Caco-2 (cell line): ENCODE data around the gene ZNF428. TPM values are rescaled to one million over a fixed set of nuclear protein-coding genes. Genes with fewer than 3 reads are reported as not detected.

Experiments used
- BruUV-seq: library from RNA; stranded (reverse); fragments of 400-500 nt; replicated peaks from 2 replicates; lab custom pipeline; 2021; lab: Mats Ljungman, UMichigan
- CTCF ChIA-PET: fragments of 300-600 bp; sonication (Branson Sonifier 250); formaldehyde crosslinking; loops from one replicate; lab custom pipeline; 2022; ENCODE audit warnings: antibody characterized with exemption; lab: Charles Lee
- POLR2A ChIA-PET: fragments of 300-600 bp; sonication (Branson Sonifier 250); formaldehyde crosslinking; loops from one replicate; lab custom pipeline; 2022; ENCODE audit warnings: antibody characterized with exemption; lab: Charles Lee
- DNase-seq, 2 experiments: peaks; one replicate each; pipeline versions ENCODE4 v3.0.0 to v3.0.0-alpha.2; 2020 to 2022
- H3K27me3 ChIP-seq: replicated peaks from 2 replicates; pipeline ENCODE4 v1.6.0; 2011; ENCODE audit warnings: low read length; ENCODE audit not compliant: control insufficient read depth, insufficient read depth
- H3K36me3 ChIP-seq: 2 replicates; pipeline ENCODE4 v1.5.1; 2011; ENCODE audit warnings: low read length; ENCODE audit not compliant: control insufficient read depth, insufficient read depth
- H3K4me1 ChIP-seq: fragments of 250-450 bp; sonication (Bioruptor Pico); 2 replicates; pipeline ENCODE4 v1.5.1; 2020; ENCODE audit warnings: mild to moderate bottlenecking
- H3K4me3 ChIP-seq: 2 replicates; pipeline ENCODE4 v1.5.1; 2011; ENCODE audit warnings: low read depth, mild to moderate bottlenecking, control low read depth, low read length
- H3K9me3 ChIP-seq: fragments of 250-450 bp; sonication (Bioruptor Pico); 2 replicates; pipeline ENCODE4 v1.5.1; 2020; ENCODE audit warnings: mild to moderate bottlenecking, moderate library complexity
- H3K27ac Mint-ChIP-seq: one replicate; pipeline ENCODE4 v1.8.0; 2022; ENCODE audit warnings: mixed read lengths; ENCODE audit not compliant: unreplicated experiment
- H3K27me3 Mint-ChIP-seq: one replicate; pipeline ENCODE4 v1.8.0; 2022; ENCODE audit warnings: mixed read lengths; ENCODE audit not compliant: insufficient read depth, unreplicated experiment
- H3K36me3 Mint-ChIP-seq: one replicate; pipeline ENCODE4 v1.8.0; 2022; ENCODE audit warnings: mild to moderate bottlenecking, mixed read lengths; ENCODE audit not compliant: insufficient read depth, unreplicated experiment
- H3K4me1 Mint-ChIP-seq: one replicate; pipeline ENCODE4 v1.8.0; 2022; ENCODE audit warnings: low read depth, mixed read lengths; ENCODE audit not compliant: unreplicated experiment
- H3K4me3 Mint-ChIP-seq: one replicate; pipeline ENCODE4 v1.8.0; 2022; ENCODE audit warnings: mild to moderate bottlenecking, moderate library complexity, mixed read lengths; ENCODE audit not compliant: unreplicated experiment
- H3K9me3 Mint-ChIP-seq: one replicate; pipeline ENCODE4 v1.8.0; 2022; ENCODE audit warnings: mixed read lengths; ENCODE audit not compliant: unreplicated experiment
- CTCF ChIP-seq, 2 experiments: fragments of 200-600 bp in 1 of 2; IDR thresholded peaks; 1 replicate in 1 of 2; 2 replicates in 1 of 2; pipeline versions ENCODE4 v1.5.1 to v1.8.0; 2011 to 2022; ENCODE audit warnings: antibody characterized with exemption in 1 of 2, control low read depth in 1 of 2, inconsistent platforms in 1 of 2, low read depth in 1 of 2, low read length in 1 of 2, mild to moderate bottlenecking in 1 of 2, moderate library complexity in 1 of 2; ENCODE audit not compliant: insufficient read depth in 1 of 2, severe bottlenecking in 1 of 2, unreplicated experiment in 1 of 2
- intact Hi-C: fragments of 100-400 bp; cut with micrococcal nuclease; formaldehyde crosslinking; loops from one replicate; pipeline ENCODE4 v1.10.0; 2022; ENCODE audit not compliant: unreplicated experiment
- total RNA-seq: library from RNA; stranded (reverse); gene quantifications from 2 replicates; pipeline ENCODE4 v1.2.3, GENCODE V29; 2022

ZNF428 gene
- total RNA-seq, 1 experiment from 2014 or later = 38.9 TPM

GRCh38 chr19:43594081-43594697 lies 25.2 kb downstream of the ZNF428 start:
- H3K36me3 Mint-ChIP-seq = peaks cover 52% of the 10 kb centered on the region
- H3K4me1 Mint-ChIP-seq = peaks cover 7% of the 10 kb centered on the region
- no peak for DNase-seq
- no peaks in the 10 kb centered on the region; the same call in 1 of the 2 replicates for H3K36me3 ChIP-seq
- H3K4me3 Mint-ChIP-seq = peak overlapping the region; percentile 97
- peaks cover 6% of the 10 kb centered on the region; the same call in 1 of the 2 replicates for H3K4me1 ChIP-seq
- no peaks in the 10 kb centered on the region for H3K27me3 Mint-ChIP-seq
- POLR2A ChIA-PET = interaction anchor here (0.7 to 0.8 kb wide), 2 partner anchors 74 to 161 kb away, joined by 3 read pairs; partner anchors contain the start of gene SMG9
- H3K9me3 ChIP-seq = no peaks in the 10 kb centered on the region
- TF ChIP-seq CTCF (IDR thresholded peaks at IDR 0.05; ENCODE audit: insufficient read depth in 1 of 2, low read depth in 1 of 2, low read length in 1 of 2, severe bottlenecking in 1 of 2, unreplicated experiment in 1 of 2) = no peak
- H3K27ac Mint-ChIP-seq = peak overlapping the region; percentile 95
- H3K4me3 ChIP-seq = peak overlapping the region; percentile 73
- no peaks in the 10 kb centered on the region for H3K27me3 ChIP-seq
- no peaks in the 10 kb centered on the region for H3K9me3 Mint-ChIP-seq
- CTCF ChIA-PET = interaction anchor here (0.7 to 3.3 kb wide), 10 partner anchors 10 to 161 kb away, joined by 3 to 27 read pairs (median 6); partner anchors contain the start of genes PHLDB3, XRCC1 and ZNF575
- intact Hi-C loops = loop anchor here (2.0 to 10.0 kb wide), 3 partner anchors 33 to 191 kb away; partner anchors contain the start of genes KCNN4 and LYPD3
- BruUV-seq = no TSS peak

GRCh38 chr19:43592800-43593350 lies 26.6 kb downstream of the ZNF428 start:
- H3K9me3 ChIP-seq = no peaks in the 10 kb centered on the region
- DNase-seq = no peak
- no TSS peak for BruUV-seq
- ChIA-PET POLR2A (no interaction called here), CTCF (no interaction called here)
- Mint-ChIP-seq H3K9me3 (no peaks in the 10 kb centered on the region), H3K4me1 (peaks cover 7% of the 10 kb centered on the region), H3K27ac (peak overlapping the region; percentile 84), H3K27me3 (no peaks in the 10 kb centered on the region), H3K4me3 (peak overlapping the region; percentile 97), H3K36me3 (peaks cover 45% of the 10 kb centered on the region)
- intact Hi-C loops = loop anchor here (10.0 kb wide), 2 partner anchors 128 to 192 kb away; partner anchors contain the start of genes KCNN4 and LYPD3
- no peak for TF ChIP-seq CTCF (IDR thresholded peaks at IDR 0.05; ENCODE audit: insufficient read depth in 1 of 2, low read depth in 1 of 2, low read length in 1 of 2, severe bottlenecking in 1 of 2, unreplicated experiment in 1 of 2)
- H3K27me3 ChIP-seq = no peaks in the 10 kb centered on the region
- no peaks in the 10 kb centered on the region for H3K36me3 ChIP-seq
- no peak overlapping the region for H3K4me3 ChIP-seq
- peaks cover 6% of the 10 kb centered on the region; the same call in 1 of the 2 replicates for H3K4me1 ChIP-seq

- Mint-ChIP-seq H3K4me3 (no peak overlapping the region), H3K9me3 (no peaks in the 10 kb centered on the region), H3K36me3 (peaks cover 39% of the 10 kb centered on the region), H3K27me3 (no peaks in the 10 kb centered on the region), H3K27ac (no peak overlapping the region), H3K4me1 (peaks cover 7% of the 10 kb centered on the region)
- TF ChIP-seq CTCF (IDR thresholded peaks at IDR 0.05; ENCODE audit: insufficient read depth in 1 of 2, low read depth in 1 of 2, low read length in 1 of 2, severe bottlenecking in 1 of 2, unreplicated experiment in 1 of 2) = no peak
- DNase-seq = no peak
- BruUV-seq = no TSS peak
- H3K4me1 ChIP-seq = peaks cover 2% of the 10 kb centered on the region; the same call in 1 of the 2 replicates
- CTCF ChIA-PET = no interaction called here
- intact Hi-C loops = loop anchor here (10.0 kb wide), 2 partner anchors 127 to 193 kb away; partner anchors contain the start of genes KCNN4 and LYPD3
- H3K9me3 ChIP-seq = no peaks in the 10 kb centered on the region
- H3K4me3 ChIP-seq = no peak overlapping the region
- POLR2A ChIA-PET = no interaction called here
- H3K27me3 ChIP-seq = no peaks in the 10 kb centered on the region
- no peaks in the 10 kb centered on the region for H3K36me3 ChIP-seq
Observed at GRCh38 chr19:43591904-43592772, 27.3 kb downstream of the ZNF428 start.
